Non-pigmented ciliary epithelial cell (primary cell): ENCODE data around the gene LGALS9B.
"Not testable (repeated sequence)": the region's sequence is repeated elsewhere in the genome, so short reads cannot be mapped to it uniquely, and the experiment has no call there.

ENCODE experiments used
- DNase-seq: peaks from one replicate; pipeline ENCODE4 v3.0.0-alpha.2; 2010; ENCODE audit warnings: low read depth

Gene LGALS9B

GRCh38 chr17:20466999-20467398, 340 bp downstream of the LGALS9B start:
- not testable (repeated sequence) for DNase-seq

GRCh38 chr17:20466553-20466952, 786 bp downstream of the LGALS9B start:
- not testable (repeated sequence) for DNase-seq

- not testable (repeated sequence) for DNase-seq
These were observed 1.8 kb downstream of the LGALS9B start for GRCh38 chr17:20465535-20465934.

GRCh38 chr17:20464854-20465414, 2.4 kb downstream of the LGALS9B start:
- DNase-seq: not testable (repeated sequence)

GRCh38 chr17:20462158-20462557, 5.2 kb downstream of the LGALS9B start:
- not testable (repeated sequence) for DNase-seq

GRCh38 chr17:20457848-20458381, 9.4 kb downstream of the LGALS9B start:
- DNase-seq: not testable (repeated sequence)

GRCh38 chr17:20455106-20455505, 12.2 kb downstream of the LGALS9B start:
- DNase-seq: not testable (repeated sequence)

GRCh38 chr17:20453820-20454434, 13.4 kb downstream of the LGALS9B start:
- not testable (repeated sequence) for DNase-seq

GRCh38 chr17:20450852-20451251, 16.5 kb downstream of the LGALS9B start:
- DNase-seq: not testable (repeated sequence)

GRCh38 chr17:20447534-20448321, 19.6 kb downstream of the LGALS9B start:
- not testable (repeated sequence) for DNase-seq

- DNase-seq: not testable (repeated sequence)
These were observed 20.4 kb downstream of the LGALS9B start for GRCh38 chr17:20446895-20447294.

- not testable (repeated sequence) for DNase-seq
These were observed 22.6 kb downstream of the LGALS9B start for GRCh38 chr17:20444581-20445236.

- DNase-seq: not testable (repeated sequence)
These were observed 23.2 kb downstream of the LGALS9B start for GRCh38 chr17:20444173-20444572.

GRCh38 chr17:20443632-20444031, 23.7 kb downstream of the LGALS9B start:
- DNase-seq: not testable (repeated sequence)

GRCh38 chr17:20440665-20441064, 26.7 kb downstream of the LGALS9B start:
- DNase-seq: not testable (repeated sequence)

- DNase-seq: not testable (repeated sequence)
These were observed 32.2 kb downstream of the LGALS9B start for GRCh38 chr17:20435166-20435565.

- DNase-seq: not testable (repeated sequence)
These were observed 34.0 kb downstream of the LGALS9B start for GRCh38 chr17:20433382-20433781.

GRCh38 chr17:20427264-20427663, 40.1 kb downstream of the LGALS9B start:
- DNase-seq: not testable (repeated sequence)

GRCh38 chr17:20422826-20423225, 44.5 kb downstream of the LGALS9B start:
- DNase-seq: not testable (repeated sequence)

- not testable (repeated sequence) for DNase-seq
These were observed 48.5 kb downstream of the LGALS9B start for GRCh38 chr17:20418838-20419237.

GRCh38 chr17:20417492-20418080, 49.8 kb downstream of the LGALS9B start:
- not testable (repeated sequence) for DNase-seq
